Keratinocyte (primary cell): Measurements from ENCODE around the gene NT5M.

Source experiments
- CTCF ChIP-seq, 3 experiments: IDR thresholded peaks in 1 of 3; conservative IDR thresholded peaks in 1 of 3; optimal IDR thresholded peaks in 1 of 3; 2 replicates in 2 of 3; 3 replicates in 1 of 3; pipeline versions ENCODE3 to v1.5.1; 2011; ENCODE audit warnings: low read length in 3 of 3, mild to moderate bottlenecking in 3 of 3, moderate library complexity in 2 of 3, control low read depth in 1 of 3, inconsistent platforms in 1 of 3; ENCODE audit not compliant: insufficient read depth in 2 of 3; ENCODE audit errors: extremely low read depth in 1 of 3
- EZH2 ChIP-seq: IDR thresholded peaks from one replicate; pipeline ENCODE4 v1.6.1; 2012; ENCODE audit warnings: inconsistent platforms, mild to moderate bottlenecking, low read length, moderate library complexity

GRCh38 chr17:17289086-17289485, 14.1 kb upstream of the NT5M start:
- TF ChIP-seq CTCF (optimal IDR thresholded peaks at IDR 0.05 in 1 of 3, IDR thresholded peaks at IDR 0.05 in 1 of 3, conservative IDR thresholded peaks at IDR 0.05 in 1 of 3; ENCODE audit: extremely low read depth in 1 of 3, insufficient read depth in 2 of 3, low read length in 3 of 3) (no peak), EZH2 (no peak)
